Suprapubic skin (tissue), 4 donors: ENCODE results near the gene TTC38.

ENCODE experiments used
- EP300 ChIP-seq: sonication (generic); formaldehyde crosslinking; IDR thresholded peaks from one replicate; pipeline ENCODE4 v1.6.1; 2017; ENCODE audit warnings: antibody characterized with exemption
- POLR2A ChIP-seq, 2 donors: fragments of 450-650 bp; IDR thresholded peaks; one replicate each; pipeline ENCODE4 v1.6.1; 2017; ENCODE audit warnings: antibody characterized with exemption in 2 of 2, mild to moderate bottlenecking in 2 of 2, moderate library complexity in 2 of 2
- POLR2AphosphoS5 ChIP-seq, 3 donors: sonication (generic); formaldehyde crosslinking; IDR thresholded peaks; one replicate each; pipeline ENCODE4 v1.6.1; 2017; ENCODE audit warnings: antibody characterized with exemption in 3 of 3
- TF ChIP-seq, protein P1 (sequence below), 2 donors: fragments of 200-600 bp in 1 of 2; fragments of 450-650 bp in 1 of 2; sonication (generic) in 1 of 2; IDR thresholded peaks; one replicate each; pipeline ENCODE4 v1.5.1; 2016 to 2019; ENCODE audit warnings: antibody characterized with exemption in 2 of 2, mild to moderate bottlenecking in 1 of 2, moderate library complexity in 1 of 2

DNA sequence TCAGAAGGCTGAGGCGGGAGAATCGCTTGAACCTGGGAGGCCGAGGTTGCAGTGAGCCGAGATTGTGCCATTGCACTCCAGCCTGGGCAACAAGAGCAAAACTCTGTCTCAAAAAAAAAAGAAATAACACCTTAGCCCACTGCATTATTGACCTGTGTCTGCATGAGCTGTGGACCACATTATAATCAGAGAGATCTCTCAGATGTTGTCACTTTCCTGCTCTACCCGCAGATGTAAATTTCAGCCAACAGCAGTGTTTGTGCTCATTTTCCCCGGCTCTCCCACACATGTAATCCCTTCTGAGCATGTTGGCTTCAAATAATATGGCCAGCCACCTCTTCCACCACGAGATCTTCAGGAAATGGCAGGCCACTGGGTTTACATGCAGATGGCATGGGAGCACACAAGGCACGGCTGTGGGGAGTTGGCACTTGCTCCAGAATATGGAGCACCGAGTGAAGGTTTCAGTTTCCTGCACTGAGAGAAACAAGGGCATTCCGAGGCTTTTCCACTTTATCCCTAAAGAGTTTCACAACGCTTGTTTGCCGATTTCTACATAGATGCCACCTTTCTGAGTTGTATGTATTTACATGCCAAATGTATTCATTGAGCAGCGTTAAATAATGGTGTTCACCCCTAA is 37.4 kb upstream of the TTC38 start:
- TF ChIP-seq, protein P1, sequence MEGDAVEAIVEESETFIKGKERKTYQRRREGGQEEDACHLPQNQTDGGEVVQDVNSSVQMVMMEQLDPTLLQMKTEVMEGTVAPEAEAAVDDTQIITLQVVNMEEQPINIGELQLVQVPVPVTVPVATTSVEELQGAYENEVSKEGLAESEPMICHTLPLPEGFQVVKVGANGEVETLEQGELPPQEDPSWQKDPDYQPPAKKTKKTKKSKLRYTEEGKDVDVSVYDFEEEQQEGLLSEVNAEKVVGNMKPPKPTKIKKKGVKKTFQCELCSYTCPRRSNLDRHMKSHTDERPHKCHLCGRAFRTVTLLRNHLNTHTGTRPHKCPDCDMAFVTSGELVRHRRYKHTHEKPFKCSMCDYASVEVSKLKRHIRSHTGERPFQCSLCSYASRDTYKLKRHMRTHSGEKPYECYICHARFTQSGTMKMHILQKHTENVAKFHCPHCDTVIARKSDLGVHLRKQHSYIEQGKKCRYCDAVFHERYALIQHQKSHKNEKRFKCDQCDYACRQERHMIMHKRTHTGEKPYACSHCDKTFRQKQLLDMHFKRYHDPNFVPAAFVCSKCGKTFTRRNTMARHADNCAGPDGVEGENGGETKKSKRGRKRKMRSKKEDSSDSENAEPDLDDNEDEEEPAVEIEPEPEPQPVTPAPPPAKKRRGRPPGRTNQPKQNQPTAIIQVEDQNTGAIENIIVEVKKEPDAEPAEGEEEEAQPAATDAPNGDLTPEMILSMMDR (IDR thresholded peaks at IDR 0.05), result no peak
- TF ChIP-seq POLR2A (IDR thresholded peaks at IDR 0.05), result no peak
- TF ChIP-seq EP300, result no peak
- TF ChIP-seq POLR2AphosphoS5 (IDR thresholded peaks at IDR 0.05), result no peak
